Transverse colon (tissue), 1 donor: ENCODE measurements around the gene CALML3.

Experiments used
- EP300 ChIP-seq: sonication (generic); formaldehyde crosslinking; IDR thresholded peaks from one replicate; pipeline ENCODE4 v1.6.1; 2017; ENCODE audit warnings: antibody characterized with exemption, low read depth
- POLR2A ChIP-seq: fragments of 450-650 bp; IDR thresholded peaks from one replicate; pipeline ENCODE4 v1.6.1; 2016; ENCODE audit warnings: antibody characterized with exemption, mild to moderate bottlenecking, moderate library complexity

DNA sequence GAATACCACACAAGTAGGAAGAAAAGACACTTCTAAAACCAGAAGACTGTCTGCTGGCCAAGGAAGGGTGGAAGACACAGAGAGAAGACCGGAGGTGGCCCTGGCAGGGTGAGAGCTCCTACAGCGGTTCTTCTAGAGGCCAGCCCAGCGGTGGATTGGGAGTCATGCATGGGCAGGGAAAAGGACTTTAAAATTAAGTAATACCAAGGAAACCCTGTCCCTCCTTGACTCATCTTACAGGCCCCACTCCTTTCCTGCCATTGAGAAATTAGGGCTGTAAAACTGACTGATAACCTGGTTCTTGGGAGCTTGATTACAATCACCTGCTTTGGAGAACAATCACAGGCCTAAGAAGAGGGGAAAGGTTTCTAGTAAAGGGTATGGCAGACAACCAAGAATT, 16.1 kb downstream of the CALML3 start:
- TF ChIP-seq EP300 = no peak
- TF ChIP-seq POLR2A = no peak
